ENCODE results near the gene ATP2B2. TPM values are rescaled to one million over a fixed set of nuclear protein-coding genes. Genes with fewer than 3 reads are reported as not detected.

The ATP2B2 gene
- total RNA-seq, 2 donors from 2014 or later, result 0.14 to 0.74 TPM

GRCh38 chr3:10495614-10496013 is 9.8 kb downstream of the ATP2B2 start:
- H3K4me1 ChIP-seq (replicated peaks), result no peaks in the 10 kb centered on the region
- peaks cover 13% of the 10 kb centered on the region for H3K27me3 ChIP-seq (replicated peaks; ENCODE audit: insufficient read depth)
- no peaks in the 10 kb centered on the region for H3K9me3 ChIP-seq
- intact Hi-C loops (cut with DNase I), result no loop called here
- H3K36me3 ChIP-seq, result no peaks in the 10 kb centered on the region
- 68% methylated on average over 5 of the region's 5 CpGs for WGBS
- no peak overlapping the region for H3K27ac ChIP-seq
- DNase-seq (ENCODE audit: low spot score), result no peak
- no peak overlapping the region for H3K4me3 ChIP-seq
- no peak for TF ChIP-seq CTCF (IDR thresholded peaks at IDR 0.05)
- no peak for TF ChIP-seq POLR2A (IDR thresholded peaks at IDR 0.05)
- TF ChIP-seq POLR2AphosphoS5 (IDR thresholded peaks at IDR 0.05), result no peak

- Histone ChIP-seq H3K36me3 (no peaks in the 10 kb centered on the region), H3K27me3 (replicated peaks; ENCODE audit: insufficient read depth) (peaks cover 13% of the 10 kb centered on the region), H3K9me3 (no peaks in the 10 kb centered on the region), H3K27ac (no peak overlapping the region), H3K4me3 (no peak overlapping the region), H3K4me1 (replicated peaks) (no peaks in the 10 kb centered on the region)
- no peak for DNase-seq (ENCODE audit: low spot score)
- WGBS, result 30% methylated on average over 4 of the region's 4 CpGs
- TF ChIP-seq POLR2A (IDR thresholded peaks at IDR 0.05), result no peak
- TF ChIP-seq CTCF (IDR thresholded peaks at IDR 0.05), result no peak
- TF ChIP-seq POLR2AphosphoS5 (IDR thresholded peaks at IDR 0.05), result no peak
- intact Hi-C loops (cut with DNase I), result no loop called here
These were observed 10.4 kb downstream of the ATP2B2 start for GRCh38 chr3:10495003-10495402.

GRCh38 chr3:10494180-10494579 is 11.2 kb downstream of the ATP2B2 start:
- intact Hi-C loops (cut with DNase I), result no loop called here
- Histone ChIP-seq H3K9me3 (no peaks in the 10 kb centered on the region), H3K27ac (no peak overlapping the region), H3K36me3 (no peaks in the 10 kb centered on the region), H3K27me3 (replicated peaks; ENCODE audit: insufficient read depth) (peaks cover 13% of the 10 kb centered on the region), H3K4me3 (no peak overlapping the region), H3K4me1 (replicated peaks) (no peaks in the 10 kb centered on the region)
- TF ChIP-seq POLR2AphosphoS5 (IDR thresholded peaks at IDR 0.05) (no peak), CTCF (IDR thresholded peaks at IDR 0.05) (no peak), POLR2A (IDR thresholded peaks at IDR 0.05) (no peak)
- DNase-seq (ENCODE audit: low spot score), result no peak
- 72% methylated on average over 3 of the region's 3 CpGs for WGBS

- H3K27me3 ChIP-seq (replicated peaks; ENCODE audit: insufficient read depth), result peaks cover 13% of the 10 kb centered on the region
- intact Hi-C loops (cut with DNase I), result no loop called here
- 71% methylated on average over 4 of the region's 4 CpGs for WGBS
- no peak for DNase-seq (ENCODE audit: low spot score)
- no peaks in the 10 kb centered on the region for H3K4me1 ChIP-seq (replicated peaks)
- H3K36me3 ChIP-seq, result no peaks in the 10 kb centered on the region
- H3K9me3 ChIP-seq, result no peaks in the 10 kb centered on the region
- H3K4me3 ChIP-seq, result no peak overlapping the region
- H3K27ac ChIP-seq, result no peak overlapping the region
- no peak for TF ChIP-seq POLR2A (IDR thresholded peaks at IDR 0.05)
- TF ChIP-seq POLR2AphosphoS5 (IDR thresholded peaks at IDR 0.05), result no peak
- TF ChIP-seq CTCF (IDR thresholded peaks at IDR 0.05), result no peak
These were observed 12.2 kb downstream of the ATP2B2 start for GRCh38 chr3:10493202-10493589.

GRCh38 chr3:10492364-10493201 is 12.8 kb downstream of the ATP2B2 start:
- TF ChIP-seq POLR2AphosphoS5 (IDR thresholded peaks at IDR 0.05) (no peak), POLR2A (IDR thresholded peaks at IDR 0.05) (no peak), CTCF (IDR thresholded peaks at IDR 0.05) (no peak)
- no peak overlapping the region for H3K4me3 ChIP-seq
- 74% methylated on average over 12 of the region's 12 CpGs for WGBS
- no peaks in the 10 kb centered on the region for H3K9me3 ChIP-seq
- DNase-seq (ENCODE audit: low spot score), result no peak
- intact Hi-C loops (cut with DNase I), result no loop called here
- peaks cover 13% of the 10 kb centered on the region for H3K27me3 ChIP-seq (replicated peaks; ENCODE audit: insufficient read depth)
- no peaks in the 10 kb centered on the region for H3K4me1 ChIP-seq (replicated peaks)
- no peak overlapping the region for H3K27ac ChIP-seq
- H3K36me3 ChIP-seq, result no peaks in the 10 kb centered on the region
